ENCODE results near the gene RXYLT1. TPM values are rescaled to one million over a fixed set of nuclear protein-coding genes. Genes with fewer than 3 reads are reported as not detected.

The RXYLT1 gene
- total RNA-seq, 1 experiment from 2014 or later: 9.8 TPM

GRCh38 chr12:63848450-63848849, 68.7 kb downstream of the RXYLT1 start (continued):
- TF ChIP-seq PRDM15 (CRISPR knock-in tag; IDR thresholded peaks at IDR 0.05) (no peak), NFYB (CRISPR knock-in tag; conservative IDR thresholded peaks at IDR 0.05; ENCODE audit: low read depth) (no peak)

- Mint-ChIP-seq H3K4me3 (no peak overlapping the region), H3K9me3 (no peaks in the 10 kb centered on the region), H3K36me3 (no peaks in the 10 kb centered on the region), H3K27ac (no peak overlapping the region), H3K27me3 (ENCODE audit: low read depth) (peaks cover 4% of the 10 kb centered on the region), H3K4me1 (peaks cover 27% of the 10 kb centered on the region)
- CTCF ChIA-PET: interaction anchor here (1.2 kb wide), 1 partner anchor 10 kb away, joined by 3 read pairs; no protein-coding TSS in a partner anchor
- DNase-seq (ENCODE audit: low spot score): no peak
- no peak for ATAC-seq
- POLR2A ChIA-PET: no interaction called here
- TF ChIP-seq ZNF416 (CRISPR knock-in tag; IDR thresholded peaks at IDR 0.05) (no peak), ZNF138 (CRISPR knock-in tag; conservative IDR thresholded peaks at IDR 0.05) (no peak), NR1H2 (CRISPR knock-in tag; IDR thresholded peaks at IDR 0.05) (no peak), SOX15 (CRISPR knock-in tag; IDR thresholded peaks at IDR 0.05) (no peak), RORB (CRISPR knock-in tag; IDR thresholded peaks at IDR 0.05) (no peak), STAT6 (CRISPR knock-in tag; conservative IDR thresholded peaks at IDR 0.05; ENCODE audit: low read depth) (no peak), ZNF396 (CRISPR knock-in tag; IDR thresholded peaks at IDR 0.05; ENCODE audit: borderline replicate concordance) (no peak)
Measured at GRCh38 chr12:63849106-63849620, 69.5 kb downstream of the RXYLT1 start.

GRCh38 chr12:63849641-63850040, 69.9 kb downstream of the RXYLT1 start:
- no peak overlapping the region for H3K4me3 Mint-ChIP-seq
- POLR2A ChIA-PET: interaction anchor here (0.7 kb wide), 1 partner anchor 34 kb away, joined by 4 read pairs; no protein-coding TSS in a partner anchor
- no peak for ATAC-seq
- H3K9me3 Mint-ChIP-seq: no peaks in the 10 kb centered on the region
- DNase-seq (ENCODE audit: low spot score): no peak
- H3K4me1 Mint-ChIP-seq: peaks cover 27% of the 10 kb centered on the region
- CTCF ChIA-PET: interaction anchor here (1.2 kb wide), 1 partner anchor 10 kb away, joined by 3 read pairs; no protein-coding TSS in a partner anchor
- no peaks in the 10 kb centered on the region for H3K36me3 Mint-ChIP-seq
- 0 out of 2 replicates have a peak overlapping the region, but pooled peaks have one; percentile 57 for H3K27ac Mint-ChIP-seq
- H3K27me3 Mint-ChIP-seq (ENCODE audit: low read depth): peaks cover 4% of the 10 kb centered on the region
- TF ChIP-seq E2F5 (CRISPR knock-in tag; IDR thresholded peaks at IDR 0.05): no peak
- no peak for TF ChIP-seq ZNF512 (CRISPR knock-in tag; IDR thresholded peaks at IDR 0.05; ENCODE audit: borderline replicate concordance)
- no peak for TF ChIP-seq FOXP1 (CRISPR knock-in tag; IDR thresholded peaks at IDR 0.05; ENCODE audit: borderline replicate concordance)
- TF ChIP-seq ZNF532 (CRISPR knock-in tag; IDR thresholded peaks at IDR 0.05; ENCODE audit: borderline replicate concordance): no peak
- TF ChIP-seq NFE2L1 (CRISPR knock-in tag; IDR thresholded peaks at IDR 0.05): no peak
- TF ChIP-seq RELA (CRISPR knock-in tag; IDR thresholded peaks at IDR 0.05; ENCODE audit: borderline replicate concordance): no peak
- no peak for TF ChIP-seq TEAD4 (CRISPR knock-in tag; IDR thresholded peaks at IDR 0.05)
- TF ChIP-seq ATF6 (CRISPR knock-in tag; IDR thresholded peaks at IDR 0.05): no peak
